HepG2 (cell line): ENCODE data around the gene ZFP69. TPM values are rescaled to one million over a fixed set of nuclear protein-coding genes. Genes with fewer than 3 reads are reported as not detected.
A peak's percentile ranks its signal among the peaks of the same experiment; 100 is the strongest.

Source experiments
- CHD2 ChIP-seq: IDR thresholded peaks from 2 replicates; pipeline ENCODE4 v1.6.1; 2011; ENCODE audit warnings: low read depth, low read length, improper control_type of control experiment
- DPF2 ChIP-seq: sonication (generic); formaldehyde crosslinking; IDR thresholded peaks from 2 replicates; pipeline ENCODE4 v1.4.0; 2020; ENCODE audit warnings: mild to moderate bottlenecking, low read depth, missing genetic modification reagents, borderline replicate concordance
- HOXA7 ChIP-seq: sonication (generic); formaldehyde crosslinking; IDR thresholded peaks from 2 replicates; pipeline ENCODE4 v1.8.1; 2022; ENCODE audit warnings: mild to moderate bottlenecking, missing genetic modification reagents, moderate library complexity
- SNAPC4 ChIP-seq: sonication (generic); formaldehyde crosslinking; IDR thresholded peaks from 2 replicates; pipeline ENCODE4 v1.4.0; 2020; ENCODE audit warnings: mild to moderate bottlenecking, missing genetic modification reagents
- SP140L ChIP-seq: sonication (generic); formaldehyde crosslinking; IDR thresholded peaks from 2 replicates; pipeline ENCODE4 v1.4.0; 2020; ENCODE audit warnings: missing genetic modification reagents, borderline replicate concordance
- STAT6 ChIP-seq: sonication (generic); formaldehyde crosslinking; IDR thresholded peaks from 2 replicates; pipeline ENCODE4 v1.4.0; 2020; ENCODE audit warnings: missing genetic modification reagents, mild to moderate bottlenecking, borderline replicate concordance
- THRA ChIP-seq: sonication (generic); formaldehyde crosslinking; IDR thresholded peaks from 2 replicates; pipeline ENCODE4 v1.4.0; 2020; ENCODE audit warnings: missing genetic modification reagents, borderline replicate concordance
- ZKSCAN8 ChIP-seq: IDR thresholded peaks from 2 replicates; pipeline ENCODE4 v1.6.1; 2016; ENCODE audit warnings: borderline replicate concordance, missing genetic modification reagents, missing compliant biosample characterization
- ZNF367 ChIP-seq: sonication (generic); formaldehyde crosslinking; IDR thresholded peaks from 2 replicates; pipeline ENCODE4 v1.4.0; 2020; ENCODE audit warnings: missing genetic modification reagents, borderline replicate concordance
- ZNF512 ChIP-seq: sonication (generic); formaldehyde crosslinking; IDR thresholded peaks from 2 replicates; pipeline ENCODE4 v1.4.0; 2020; ENCODE audit warnings: mild to moderate bottlenecking, missing genetic modification reagents
- ZNF543 ChIP-seq: sonication (generic); formaldehyde crosslinking; IDR thresholded peaks from 2 replicates; pipeline ENCODE4 v1.4.0; 2020; ENCODE audit warnings: mild to moderate bottlenecking, missing genetic modification reagents
- ZNF687 ChIP-seq: sonication (generic); formaldehyde crosslinking; IDR thresholded peaks from 2 replicates; pipeline ENCODE4 v1.5.1; 2020; ENCODE audit warnings: mild to moderate bottlenecking, missing genetic modification reagents, moderate library complexity
- polyA plus RNA-seq, 8 experiments: library from polyadenylated mRNA; depleted of rRNA in 3 of 8; stranded (reverse) in 7 of 8; unstranded in 1 of 8; fragments of >200 nt; fragmentation: Illumina TruSeq in 4 of 8; extraction: Trizol in 4 of 8; gene quantifications; 2 replicates each; pipeline versions ENCODE4 v1.2.1 to v1.2.3, GENCODE V29; 2011 to 2016; ENCODE audit warnings: low read depth in 4 of 8, missing spikeins in 1 of 8, mixed read lengths in 1 of 8; ENCODE audit not compliant: insufficient read depth in 1 of 8
- total RNA-seq, 5 experiments: library from RNA; depleted of rRNA; stranded (reverse); fragments of >200 nt; fragmentation: Illumina TruSeq; extraction: Trizol; gene quantifications; 2 replicates each; pipeline ENCODE4 v1.2.3, GENCODE V29; 2016; ENCODE audit warnings: low read depth in 1 of 5

ZFP69 gene
- total and polyA plus RNA-seq, 2 of the 13 experiments (the other 11 are each of a cell fraction or from before 2014, with no cell fraction given) = 2.6 to 5.6 TPM

- TF ChIP-seq ZNF543 (CRISPR knock-in tag) = no peak; the same call in 1 of the 2 replicates
- TF ChIP-seq CHD2 = no peak
- no peak for TF ChIP-seq ZNF512 (CRISPR knock-in tag)
- no peak for TF ChIP-seq HOXA7 (CRISPR knock-in tag)
- TF ChIP-seq SNAPC4 (CRISPR knock-in tag) = 0 out of 2 replicates have a peak, but pooled peaks have one; percentile 43
- TF ChIP-seq ZKSCAN8 = no peak
- TF ChIP-seq SP140L (CRISPR knock-in tag) = no peak
- TF ChIP-seq ZNF687 (CRISPR knock-in tag) = peak; percentile 85
- TF ChIP-seq THRA (CRISPR knock-in tag) = no peak
- no peak for TF ChIP-seq DPF2
- TF ChIP-seq ZNF367 (CRISPR knock-in tag) = no peak
- no peak for TF ChIP-seq STAT6 (CRISPR knock-in tag)
Measured at GRCh38 chr1:40476924-40477677, at the start of gene ZFP69 (continued).
